WTC11 (cell line): Measurements from ENCODE around the gene C4orf36. TPM values are rescaled to one million over a fixed set of nuclear protein-coding genes. Genes with fewer than 3 reads are reported as not detected.

Source experiments
- ATAC-seq: fragments of 200-7000 bp; cut with Tn5 transposase; 2 replicates; pipeline ENCODE4 v1.10.0; 2021; ENCODE audit warnings: mild to moderate bottlenecking, moderate library complexity
- CTCF ChIA-PET: fragments of 300-600 bp; sonication (Branson Sonifier 250); formaldehyde crosslinking; loops from one replicate; lab custom pipeline; 2021; ENCODE audit warnings: antibody characterized with exemption; lab: Charles Lee
- POLR2A ChIA-PET: fragments of 350-600 bp; sonication (Branson Sonifier 250); formaldehyde crosslinking; loops from one replicate; lab custom pipeline; 2021; ENCODE audit warnings: antibody characterized with exemption; lab: Charles Lee
- DNase-seq: peaks from one replicate; pipeline ENCODE4 v3.0.0; 2021; ENCODE audit warnings: low spot score
- H3K27ac Mint-ChIP-seq: 2 replicates; pipeline ENCODE4 v1.8.0; 2021; ENCODE audit warnings: mixed read lengths
- H3K27me3 Mint-ChIP-seq: 2 replicates; pipeline ENCODE4 v1.8.0; 2021; ENCODE audit warnings: low read depth, mild to moderate bottlenecking, moderate library complexity, mixed read lengths
- H3K36me3 Mint-ChIP-seq: 2 replicates; pipeline ENCODE4 v1.8.0; 2021; ENCODE audit warnings: mixed read lengths
- H3K4me1 Mint-ChIP-seq: 2 replicates; pipeline ENCODE4 v1.8.0; 2022; ENCODE audit warnings: mixed read lengths
- H3K4me3 Mint-ChIP-seq: 2 replicates; pipeline ENCODE4 v1.8.0; 2021; ENCODE audit warnings: mild to moderate bottlenecking, moderate library complexity, mixed read lengths
- H3K9me3 Mint-ChIP-seq: 2 replicates; pipeline ENCODE4 v1.8.0; 2021; ENCODE audit warnings: mixed read lengths
- ATF1 ChIP-seq: sonication (generic); formaldehyde crosslinking; IDR thresholded peaks from 2 replicates; pipeline ENCODE4 v1.8.1; 2023; ENCODE audit warnings: mild to moderate bottlenecking, moderate library complexity, missing genetic modification reagents
- CREB1 ChIP-seq: sonication (generic); formaldehyde crosslinking; IDR thresholded peaks from 2 replicates; pipeline ENCODE4 v1.8.0; 2023; ENCODE audit warnings: mild to moderate bottlenecking, missing genetic modification reagents
- JUN ChIP-seq: sonication (generic); formaldehyde crosslinking; IDR thresholded peaks from 2 replicates; pipeline ENCODE4 v1.8.0; 2023; ENCODE audit warnings: mild to moderate bottlenecking, missing genetic modification reagents
- NR3C1 ChIP-seq: sonication (generic); formaldehyde crosslinking; conservative IDR thresholded peaks from 2 replicates; pipeline ENCODE4 v1.8.1; 2023; ENCODE audit warnings: low read depth, mild to moderate bottlenecking, missing genetic modification reagents
- SP1 ChIP-seq: sonication (generic); formaldehyde crosslinking; conservative IDR thresholded peaks from 2 replicates; pipeline ENCODE4 v1.8.1; 2022; ENCODE audit warnings: missing genetic modification reagents
- ZBTB21 ChIP-seq: sonication (generic); formaldehyde crosslinking; IDR thresholded peaks from 2 replicates; pipeline ENCODE4 v1.8.1; 2023; ENCODE audit warnings: mild to moderate bottlenecking, missing genetic modification reagents, borderline replicate concordance
- ZNF232 ChIP-seq: sonication (generic); formaldehyde crosslinking; IDR thresholded peaks from 2 replicates; pipeline ENCODE4 v1.8.0; 2022; ENCODE audit warnings: mild to moderate bottlenecking, missing genetic modification reagents
- total RNA-seq: library from RNA; stranded (reverse); gene quantifications from 3 replicates; pipeline ENCODE4 v1.2.3, GENCODE V29; 2021
- TF ChIP-seq, protein P1 (sequence below): sonication (generic); formaldehyde crosslinking; IDR thresholded peaks from 2 replicates; pipeline ENCODE4 v1.8.0; 2023; ENCODE audit warnings: missing genetic modification reagents
- TF ChIP-seq, protein P2 (sequence below): sonication (generic); formaldehyde crosslinking; IDR thresholded peaks from 2 replicates; pipeline ENCODE4 v1.8.0; 2022; ENCODE audit warnings: mild to moderate bottlenecking, missing genetic modification reagents
- TF ChIP-seq, protein P3 (sequence below): sonication (generic); formaldehyde crosslinking; IDR thresholded peaks from 2 replicates; pipeline ENCODE4 v1.8.0; 2022; ENCODE audit warnings: mild to moderate bottlenecking, missing genetic modification reagents
- TF ChIP-seq, protein P4 (sequence below): sonication (generic); formaldehyde crosslinking; IDR thresholded peaks from 2 replicates; pipeline ENCODE4 v1.8.1; 2022; ENCODE audit warnings: missing genetic modification reagents, borderline replicate concordance
- TF ChIP-seq, protein P5 (sequence below): sonication (generic); formaldehyde crosslinking; IDR thresholded peaks from 2 replicates; pipeline ENCODE4 v1.8.1; 2023; ENCODE audit warnings: mild to moderate bottlenecking, missing genetic modification reagents, borderline replicate concordance
- TF ChIP-seq, protein P6 (sequence below): sonication (generic); formaldehyde crosslinking; IDR thresholded peaks from 2 replicates; pipeline ENCODE4 v1.8.0; 2022; ENCODE audit warnings: mild to moderate bottlenecking, missing genetic modification reagents
- TF ChIP-seq, protein P7 (sequence below): sonication (generic); formaldehyde crosslinking; IDR thresholded peaks from 2 replicates; pipeline ENCODE4 v1.8.1; 2022; ENCODE audit warnings: mild to moderate bottlenecking, moderate library complexity, missing genetic modification reagents
- TF ChIP-seq, protein P8 (sequence below): sonication (generic); formaldehyde crosslinking; IDR thresholded peaks from 2 replicates; pipeline ENCODE4 v1.8.1; 2022; ENCODE audit warnings: low read depth, mild to moderate bottlenecking, moderate library complexity, missing genetic modification reagents, borderline replicate concordance
- TF ChIP-seq, protein P9 (sequence below): sonication (generic); formaldehyde crosslinking; IDR thresholded peaks from 2 replicates; pipeline ENCODE4 v1.8.0; 2023; ENCODE audit warnings: missing genetic modification reagents, mild to moderate bottlenecking, borderline replicate concordance

C4orf36 gene
- total RNA-seq, 1 experiment from 2014 or later: 0.79 TPM

DNA sequence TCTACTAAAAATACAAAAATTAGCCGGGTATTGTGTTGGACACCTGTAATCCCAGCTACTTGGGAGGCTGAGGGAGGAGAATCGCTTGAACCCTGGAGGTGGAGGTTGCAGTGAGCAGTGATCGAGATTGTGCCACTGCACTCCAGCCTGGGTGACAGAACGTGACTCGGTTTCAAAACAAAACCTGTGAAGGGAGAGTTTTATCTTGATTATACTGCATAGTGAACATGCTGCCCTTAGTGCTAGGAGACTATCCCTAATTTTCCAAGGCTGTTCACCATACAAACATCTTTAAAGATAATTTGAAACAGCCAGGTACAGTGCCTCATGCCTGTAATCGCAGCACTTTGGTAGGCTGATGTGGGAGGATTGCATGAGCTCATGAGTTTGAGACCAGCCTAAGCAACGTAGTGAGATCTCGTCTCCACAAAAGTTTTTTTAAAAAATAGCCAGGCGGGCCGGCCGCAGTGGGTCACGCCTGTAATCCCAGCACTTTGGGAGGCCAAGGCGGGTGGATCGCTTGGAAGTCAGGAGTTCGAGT lies 48.8 kb upstream of the C4orf36 start:
- peaks cover 81% of the 10 kb centered on the region for H3K4me1 Mint-ChIP-seq
- TF ChIP-seq CREB1 (CRISPR knock-in tag) (no peak), ZBTB21 (CRISPR knock-in tag) (no peak), SP1 (CRISPR knock-in tag) (no peak), ATF1 (CRISPR knock-in tag) (no peak), ZNF232 (CRISPR knock-in tag) (no peak), NR3C1 (CRISPR knock-in tag) (no peak), JUN (no peak)
- TF ChIP-seq, protein P1, sequence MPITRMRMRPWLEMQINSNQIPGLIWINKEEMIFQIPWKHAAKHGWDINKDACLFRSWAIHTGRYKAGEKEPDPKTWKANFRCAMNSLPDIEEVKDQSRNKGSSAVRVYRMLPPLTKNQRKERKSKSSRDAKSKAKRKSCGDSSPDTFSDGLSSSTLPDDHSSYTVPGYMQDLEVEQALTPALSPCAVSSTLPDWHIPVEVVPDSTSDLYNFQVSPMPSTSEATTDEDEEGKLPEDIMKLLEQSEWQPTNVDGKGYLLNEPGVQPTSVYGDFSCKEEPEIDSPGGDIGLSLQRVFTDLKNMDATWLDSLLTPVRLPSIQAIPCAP (CRISPR knock-in tag): no peak
- TF ChIP-seq, protein P2, sequence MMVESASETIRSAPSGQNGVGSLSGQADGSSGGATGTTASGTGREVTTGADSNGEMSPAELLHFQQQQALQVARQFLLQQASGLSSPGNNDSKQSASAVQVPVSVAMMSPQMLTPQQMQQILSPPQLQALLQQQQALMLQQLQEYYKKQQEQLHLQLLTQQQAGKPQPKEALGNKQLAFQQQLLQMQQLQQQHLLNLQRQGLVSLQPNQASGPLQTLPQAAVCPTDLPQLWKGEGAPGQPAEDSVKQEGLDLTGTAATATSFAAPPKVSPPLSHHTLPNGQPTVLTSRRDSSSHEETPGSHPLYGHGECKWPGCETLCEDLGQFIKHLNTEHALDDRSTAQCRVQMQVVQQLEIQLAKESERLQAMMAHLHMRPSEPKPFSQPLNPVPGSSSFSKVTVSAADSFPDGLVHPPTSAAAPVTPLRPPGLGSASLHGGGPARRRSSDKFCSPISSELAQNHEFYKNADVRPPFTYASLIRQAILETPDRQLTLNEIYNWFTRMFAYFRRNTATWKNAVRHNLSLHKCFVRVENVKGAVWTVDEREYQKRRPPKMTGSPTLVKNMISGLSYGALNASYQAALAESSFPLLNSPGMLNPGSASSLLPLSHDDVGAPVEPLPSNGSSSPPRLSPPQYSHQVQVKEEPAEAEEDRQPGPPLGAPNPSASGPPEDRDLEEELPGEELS (CRISPR knock-in tag): no peak
- TF ChIP-seq, protein P3, sequence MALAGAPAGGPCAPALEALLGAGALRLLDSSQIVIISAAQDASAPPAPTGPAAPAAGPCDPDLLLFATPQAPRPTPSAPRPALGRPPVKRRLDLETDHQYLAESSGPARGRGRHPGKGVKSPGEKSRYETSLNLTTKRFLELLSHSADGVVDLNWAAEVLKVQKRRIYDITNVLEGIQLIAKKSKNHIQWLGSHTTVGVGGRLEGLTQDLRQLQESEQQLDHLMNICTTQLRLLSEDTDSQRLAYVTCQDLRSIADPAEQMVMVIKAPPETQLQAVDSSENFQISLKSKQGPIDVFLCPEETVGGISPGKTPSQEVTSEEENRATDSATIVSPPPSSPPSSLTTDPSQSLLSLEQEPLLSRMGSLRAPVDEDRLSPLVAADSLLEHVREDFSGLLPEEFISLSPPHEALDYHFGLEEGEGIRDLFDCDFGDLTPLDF: no peak
- TF ChIP-seq, protein P4, sequence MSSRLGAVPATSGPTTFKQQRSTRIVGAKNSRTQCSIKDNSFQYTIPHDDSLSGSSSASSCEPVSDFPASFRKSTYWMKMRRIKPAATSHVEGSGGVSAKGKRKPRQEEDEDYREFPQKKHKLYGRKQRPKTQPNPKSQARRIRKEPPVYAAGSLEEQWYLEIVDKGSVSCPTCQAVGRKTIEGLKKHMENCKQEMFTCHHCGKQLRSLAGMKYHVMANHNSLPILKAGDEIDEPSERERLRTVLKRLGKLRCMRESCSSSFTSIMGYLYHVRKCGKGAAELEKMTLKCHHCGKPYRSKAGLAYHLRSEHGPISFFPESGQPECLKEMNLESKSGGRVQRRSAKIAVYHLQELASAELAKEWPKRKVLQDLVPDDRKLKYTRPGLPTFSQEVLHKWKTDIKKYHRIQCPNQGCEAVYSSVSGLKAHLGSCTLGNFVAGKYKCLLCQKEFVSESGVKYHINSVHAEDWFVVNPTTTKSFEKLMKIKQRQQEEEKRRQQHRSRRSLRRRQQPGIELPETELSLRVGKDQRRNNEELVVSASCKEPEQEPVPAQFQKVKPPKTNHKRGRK: no peak
- TF ChIP-seq, protein P5, sequence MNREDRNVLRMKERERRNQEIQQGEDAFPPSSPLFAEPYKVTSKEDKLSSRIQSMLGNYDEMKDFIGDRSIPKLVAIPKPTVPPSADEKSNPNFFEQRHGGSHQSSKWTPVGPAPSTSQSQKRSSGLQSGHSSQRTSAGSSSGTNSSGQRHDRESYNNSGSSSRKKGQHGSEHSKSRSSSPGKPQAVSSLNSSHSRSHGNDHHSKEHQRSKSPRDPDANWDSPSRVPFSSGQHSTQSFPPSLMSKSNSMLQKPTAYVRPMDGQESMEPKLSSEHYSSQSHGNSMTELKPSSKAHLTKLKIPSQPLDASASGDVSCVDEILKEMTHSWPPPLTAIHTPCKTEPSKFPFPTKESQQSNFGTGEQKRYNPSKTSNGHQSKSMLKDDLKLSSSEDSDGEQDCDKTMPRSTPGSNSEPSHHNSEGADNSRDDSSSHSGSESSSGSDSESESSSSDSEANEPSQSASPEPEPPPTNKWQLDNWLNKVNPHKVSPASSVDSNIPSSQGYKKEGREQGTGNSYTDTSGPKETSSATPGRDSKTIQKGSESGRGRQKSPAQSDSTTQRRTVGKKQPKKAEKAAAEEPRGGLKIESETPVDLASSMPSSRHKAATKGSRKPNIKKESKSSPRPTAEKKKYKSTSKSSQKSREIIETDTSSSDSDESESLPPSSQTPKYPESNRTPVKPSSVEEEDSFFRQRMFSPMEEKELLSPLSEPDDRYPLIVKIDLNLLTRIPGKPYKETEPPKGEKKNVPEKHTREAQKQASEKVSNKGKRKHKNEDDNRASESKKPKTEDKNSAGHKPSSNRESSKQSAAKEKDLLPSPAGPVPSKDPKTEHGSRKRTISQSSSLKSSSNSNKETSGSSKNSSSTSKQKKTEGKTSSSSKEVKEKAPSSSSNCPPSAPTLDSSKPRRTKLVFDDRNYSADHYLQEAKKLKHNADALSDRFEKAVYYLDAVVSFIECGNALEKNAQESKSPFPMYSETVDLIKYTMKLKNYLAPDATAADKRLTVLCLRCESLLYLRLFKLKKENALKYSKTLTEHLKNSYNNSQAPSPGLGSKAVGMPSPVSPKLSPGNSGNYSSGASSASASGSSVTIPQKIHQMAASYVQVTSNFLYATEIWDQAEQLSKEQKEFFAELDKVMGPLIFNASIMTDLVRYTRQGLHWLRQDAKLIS (CRISPR knock-in tag): no peak
- TF ChIP-seq, protein P6, sequence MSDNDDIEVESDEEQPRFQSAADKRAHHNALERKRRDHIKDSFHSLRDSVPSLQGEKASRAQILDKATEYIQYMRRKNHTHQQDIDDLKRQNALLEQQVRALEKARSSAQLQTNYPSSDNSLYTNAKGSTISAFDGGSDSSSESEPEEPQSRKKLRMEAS (CRISPR knock-in tag): no peak
- TF ChIP-seq, protein P7, sequence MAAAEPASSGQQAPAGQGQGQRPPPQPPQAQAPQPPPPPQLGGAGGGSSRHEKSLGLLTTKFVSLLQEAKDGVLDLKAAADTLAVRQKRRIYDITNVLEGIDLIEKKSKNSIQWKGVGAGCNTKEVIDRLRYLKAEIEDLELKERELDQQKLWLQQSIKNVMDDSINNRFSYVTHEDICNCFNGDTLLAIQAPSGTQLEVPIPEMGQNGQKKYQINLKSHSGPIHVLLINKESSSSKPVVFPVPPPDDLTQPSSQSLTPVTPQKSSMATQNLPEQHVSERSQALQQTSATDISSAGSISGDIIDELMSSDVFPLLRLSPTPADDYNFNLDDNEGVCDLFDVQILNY (CRISPR knock-in tag): no peak
- TF ChIP-seq, protein P8, sequence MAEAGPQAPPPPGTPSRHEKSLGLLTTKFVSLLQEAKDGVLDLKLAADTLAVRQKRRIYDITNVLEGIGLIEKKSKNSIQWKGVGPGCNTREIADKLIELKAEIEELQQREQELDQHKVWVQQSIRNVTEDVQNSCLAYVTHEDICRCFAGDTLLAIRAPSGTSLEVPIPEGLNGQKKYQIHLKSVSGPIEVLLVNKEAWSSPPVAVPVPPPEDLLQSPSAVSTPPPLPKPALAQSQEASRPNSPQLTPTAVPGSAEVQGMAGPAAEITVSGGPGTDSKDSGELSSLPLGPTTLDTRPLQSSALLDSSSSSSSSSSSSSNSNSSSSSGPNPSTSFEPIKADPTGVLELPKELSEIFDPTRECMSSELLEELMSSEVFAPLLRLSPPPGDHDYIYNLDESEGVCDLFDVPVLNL (CRISPR knock-in tag): no peak
- TF ChIP-seq, protein P9, sequence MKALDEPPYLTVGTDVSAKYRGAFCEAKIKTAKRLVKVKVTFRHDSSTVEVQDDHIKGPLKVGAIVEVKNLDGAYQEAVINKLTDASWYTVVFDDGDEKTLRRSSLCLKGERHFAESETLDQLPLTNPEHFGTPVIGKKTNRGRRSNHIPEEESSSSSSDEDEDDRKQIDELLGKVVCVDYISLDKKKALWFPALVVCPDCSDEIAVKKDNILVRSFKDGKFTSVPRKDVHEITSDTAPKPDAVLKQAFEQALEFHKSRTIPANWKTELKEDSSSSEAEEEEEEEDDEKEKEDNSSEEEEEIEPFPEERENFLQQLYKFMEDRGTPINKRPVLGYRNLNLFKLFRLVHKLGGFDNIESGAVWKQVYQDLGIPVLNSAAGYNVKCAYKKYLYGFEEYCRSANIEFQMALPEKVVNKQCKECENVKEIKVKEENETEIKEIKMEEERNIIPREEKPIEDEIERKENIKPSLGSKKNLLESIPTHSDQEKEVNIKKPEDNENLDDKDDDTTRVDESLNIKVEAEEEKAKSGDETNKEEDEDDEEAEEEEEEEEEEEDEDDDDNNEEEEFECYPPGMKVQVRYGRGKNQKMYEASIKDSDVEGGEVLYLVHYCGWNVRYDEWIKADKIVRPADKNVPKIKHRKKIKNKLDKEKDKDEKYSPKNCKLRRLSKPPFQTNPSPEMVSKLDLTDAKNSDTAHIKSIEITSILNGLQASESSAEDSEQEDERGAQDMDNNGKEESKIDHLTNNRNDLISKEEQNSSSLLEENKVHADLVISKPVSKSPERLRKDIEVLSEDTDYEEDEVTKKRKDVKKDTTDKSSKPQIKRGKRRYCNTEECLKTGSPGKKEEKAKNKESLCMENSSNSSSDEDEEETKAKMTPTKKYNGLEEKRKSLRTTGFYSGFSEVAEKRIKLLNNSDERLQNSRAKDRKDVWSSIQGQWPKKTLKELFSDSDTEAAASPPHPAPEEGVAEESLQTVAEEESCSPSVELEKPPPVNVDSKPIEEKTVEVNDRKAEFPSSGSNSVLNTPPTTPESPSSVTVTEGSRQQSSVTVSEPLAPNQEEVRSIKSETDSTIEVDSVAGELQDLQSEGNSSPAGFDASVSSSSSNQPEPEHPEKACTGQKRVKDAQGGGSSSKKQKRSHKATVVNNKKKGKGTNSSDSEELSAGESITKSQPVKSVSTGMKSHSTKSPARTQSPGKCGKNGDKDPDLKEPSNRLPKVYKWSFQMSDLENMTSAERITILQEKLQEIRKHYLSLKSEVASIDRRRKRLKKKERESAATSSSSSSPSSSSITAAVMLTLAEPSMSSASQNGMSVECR (CRISPR knock-in tag): no peak
- H3K4me3 Mint-ChIP-seq: no peak overlapping the region
- H3K9me3 Mint-ChIP-seq: no peaks in the 10 kb centered on the region
- ChIA-PET CTCF (interaction anchor here (1.0 to 1.4 kb wide), 2 partner anchors 10 to 19 kb away, joined by 3 to 4 read pairs; no protein-coding TSS in a partner anchor), POLR2A (no interaction called here)
- ATAC-seq (no peak), DNase-seq (no peak)
- no peaks in the 10 kb centered on the region for H3K36me3 Mint-ChIP-seq
- H3K27ac Mint-ChIP-seq: 0 out of 2 replicates have a peak overlapping the region, but pooled peaks have one; percentile 51
- no peaks in the 10 kb centered on the region for H3K27me3 Mint-ChIP-seq
